NCI-H2107 treated with DMSO at 0.1 percent for 48 hours (cell line): ENCODE measurements around the gene ZDHHC18.
"Not testable (repeated sequence)": the region's sequence is repeated elsewhere in the genome, so short reads cannot be mapped to it uniquely, and the experiment has no call there.

ENCODE experiments used
- DNase-seq: peaks from one replicate; lab custom pipeline; 2025; ENCODE audit not compliant: unreplicated experiment; lab: John Stamatoyannopoulos, UW

The ZDHHC18 gene

GRCh38 chr1:26857473-26858060 is 31.1 kb downstream of the ZDHHC18 start:
- no peak for DNase-seq

GRCh38 chr1:26858160-26858559 is 31.7 kb downstream of the ZDHHC18 start:
- DNase-seq, result no peak

- DNase-seq, result no peak
These were observed 32.6 kb downstream of the ZDHHC18 start for GRCh38 chr1:26858891-26859640.

GRCh38 chr1:26861286-26861701 is 34.8 kb downstream of the ZDHHC18 start:
- no peak for DNase-seq

GRCh38 chr1:26861889-26862378 is 35.4 kb downstream of the ZDHHC18 start:
- DNase-seq, result no peak

GRCh38 chr1:26862781-26863684 is 36.5 kb downstream of the ZDHHC18 start, which contains the start of gene SFN:
TSS of gene SFN (plus strand) at chr1:26863149. CDS start at chr1:26863213, 64 bp downstream.
- peak; percentile 61 for DNase-seq

GRCh38 chr1:26863685-26864077 is 37.2 kb downstream of the ZDHHC18 start:
- DNase-seq, result no peak

- DNase-seq, result peak; percentile 97
These were observed 38.4 kb downstream of the ZDHHC18 start for GRCh38 chr1:26864610-26865480.

- DNase-seq, result not testable (repeated sequence)
These were observed 46.6 kb downstream of the ZDHHC18 start for GRCh38 chr1:26873097-26873496.

- DNase-seq, result no peak
These were observed 48.4 kb downstream of the ZDHHC18 start for GRCh38 chr1:26874896-26875295.

- no peak for DNase-seq
These were observed 50.8 kb downstream of the ZDHHC18 start for GRCh38 chr1:26877326-26877725.

- DNase-seq, result no peak
These were observed 53.3 kb downstream of the ZDHHC18 start for GRCh38 chr1:26879793-26880192.

- not testable (repeated sequence) for DNase-seq
These were observed 55.1 kb downstream of the ZDHHC18 start for GRCh38 chr1:26881611-26882010.

- DNase-seq, result no peak
These were observed 56.4 kb downstream of the ZDHHC18 start for GRCh38 chr1:26882696-26883463.

GRCh38 chr1:26887125-26887524 is 60.6 kb downstream of the ZDHHC18 start:
- DNase-seq, result no peak

- no peak for DNase-seq
These were observed 61.7 kb downstream of the ZDHHC18 start for GRCh38 chr1:26888231-26888630.

- DNase-seq, result peak; percentile 54
These were observed 63.3 kb downstream of the ZDHHC18 start, which contains the start of gene GPN2 for GRCh38 chr1:26889551-26890466. TSS of gene GPN2 (minus strand) at chr1:26890283. CDS start at chr1:26890096, 187 bp downstream.

GRCh38 chr1:26890467-26890796 is 63.9 kb downstream of the ZDHHC18 start:
- no peak for DNase-seq

GRCh38 chr1:26894263-26894662 is 67.8 kb downstream of the ZDHHC18 start:
- no peak for DNase-seq
